Measurements from ENCODE around the gene CD74. TPM values are rescaled to one million over a fixed set of nuclear protein-coding genes. Genes with fewer than 3 reads are reported as not detected.

Gene CD74
- polyA plus RNA-seq, 1 donor from 2014 or later, result not detected

DNA sequence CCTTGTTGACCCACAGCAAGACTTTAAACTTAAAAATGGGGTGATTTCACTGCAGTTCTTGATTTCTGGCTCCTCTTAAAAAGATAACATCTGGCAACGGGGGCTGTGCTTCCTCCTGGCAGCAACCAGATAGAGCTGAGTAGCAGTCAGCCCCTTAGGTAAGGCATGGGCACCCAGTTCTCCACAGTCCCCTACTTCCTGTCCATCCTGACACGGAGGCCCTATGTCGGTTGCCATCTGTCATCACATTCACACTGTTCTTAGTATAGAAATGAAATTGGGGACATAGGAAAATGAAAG lies 11.7 kb downstream of the CD74 start:
- Histone ChIP-seq H3K9me2 (ENCODE audit: insufficient read depth, low read length) (no peaks in the 10 kb centered on the region), H4K20me1 (ENCODE audit: insufficient read depth) (no peaks in the 10 kb centered on the region), H3K27ac (ENCODE audit: low read length) (no peak overlapping the region), H3K79me2 (replicated peaks; ENCODE audit: insufficient read depth, low read length) (no peaks in the 10 kb centered on the region), H3K4me2 (ENCODE audit: low read length) (no peak overlapping the region), H3K27me3 (ENCODE audit: insufficient read depth, low read depth, low read length) (no peaks in the 10 kb centered on the region), H3F3A (ENCODE audit: insufficient read depth, low read length, poor library complexity, severe bottlenecking) (no peaks in the 10 kb centered on the region), H2AFZ (ENCODE audit: low read depth, low read length) (no peak overlapping the region), H3K36me3 (ENCODE audit: insufficient read depth, low read length) (no peaks in the 10 kb centered on the region), H3K9me3 (ENCODE audit: low read length) (no peaks in the 10 kb centered on the region), H3K4me3 (ENCODE audit: low read length) (no peak overlapping the region), H3K9ac (ENCODE audit: low read length) (no peak overlapping the region)
- no peak for TF ChIP-seq SMC3 (conservative IDR thresholded peaks at IDR 0.05; ENCODE audit: poor library complexity)
- TF ChIP-seq EP300 (conservative IDR thresholded peaks at IDR 0.05; ENCODE audit: poor library complexity, severe bottlenecking), result no peak
- no peak for TF ChIP-seq TAF1 (IDR thresholded peaks at IDR 0.05; ENCODE audit: low read depth)
- TF ChIP-seq, protein P1, sequence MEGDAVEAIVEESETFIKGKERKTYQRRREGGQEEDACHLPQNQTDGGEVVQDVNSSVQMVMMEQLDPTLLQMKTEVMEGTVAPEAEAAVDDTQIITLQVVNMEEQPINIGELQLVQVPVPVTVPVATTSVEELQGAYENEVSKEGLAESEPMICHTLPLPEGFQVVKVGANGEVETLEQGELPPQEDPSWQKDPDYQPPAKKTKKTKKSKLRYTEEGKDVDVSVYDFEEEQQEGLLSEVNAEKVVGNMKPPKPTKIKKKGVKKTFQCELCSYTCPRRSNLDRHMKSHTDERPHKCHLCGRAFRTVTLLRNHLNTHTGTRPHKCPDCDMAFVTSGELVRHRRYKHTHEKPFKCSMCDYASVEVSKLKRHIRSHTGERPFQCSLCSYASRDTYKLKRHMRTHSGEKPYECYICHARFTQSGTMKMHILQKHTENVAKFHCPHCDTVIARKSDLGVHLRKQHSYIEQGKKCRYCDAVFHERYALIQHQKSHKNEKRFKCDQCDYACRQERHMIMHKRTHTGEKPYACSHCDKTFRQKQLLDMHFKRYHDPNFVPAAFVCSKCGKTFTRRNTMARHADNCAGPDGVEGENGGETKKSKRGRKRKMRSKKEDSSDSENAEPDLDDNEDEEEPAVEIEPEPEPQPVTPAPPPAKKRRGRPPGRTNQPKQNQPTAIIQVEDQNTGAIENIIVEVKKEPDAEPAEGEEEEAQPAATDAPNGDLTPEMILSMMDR (IDR thresholded peaks at IDR 0.05; ENCODE audit: poor library complexity, severe bottlenecking), result no peak
- no peak for TF ChIP-seq RAD21 (conservative IDR thresholded peaks at IDR 0.05)
- no peak for TF ChIP-seq POLR2AphosphoS5 (IDR thresholded peaks at IDR 0.05)
- TF ChIP-seq EZH2 (IDR thresholded peaks at IDR 0.05; ENCODE audit: borderline replicate concordance, insufficient read depth, low read length, poor library complexity, severe bottlenecking), result no peak
- no peak for TF ChIP-seq REST (IDR thresholded peaks at IDR 0.05; ENCODE audit: borderline replicate concordance)

GRCh38 chr5:150400316-150401075 lies 12.2 kb downstream of the CD74 start:
- Histone ChIP-seq H3K9me2 (ENCODE audit: insufficient read depth, low read length) (no peaks in the 10 kb centered on the region), H4K20me1 (ENCODE audit: insufficient read depth) (no peaks in the 10 kb centered on the region), H3F3A (ENCODE audit: insufficient read depth, low read length, poor library complexity, severe bottlenecking) (no peaks in the 10 kb centered on the region), H3K4me3 (ENCODE audit: low read length) (no peak overlapping the region), H3K79me2 (replicated peaks; ENCODE audit: insufficient read depth, low read length) (no peaks in the 10 kb centered on the region), H3K27me3 (ENCODE audit: insufficient read depth, low read depth, low read length) (no peaks in the 10 kb centered on the region), H3K9me3 (ENCODE audit: low read length) (no peaks in the 10 kb centered on the region), H3K27ac (ENCODE audit: low read length) (no peak overlapping the region), H3K4me2 (ENCODE audit: low read length) (no peak overlapping the region), H3K9ac (ENCODE audit: low read length) (no peak overlapping the region), H2AFZ (ENCODE audit: low read depth, low read length) (no peak overlapping the region), H3K36me3 (ENCODE audit: insufficient read depth, low read length) (no peaks in the 10 kb centered on the region)
- TF ChIP-seq SMC3 (conservative IDR thresholded peaks at IDR 0.05; ENCODE audit: poor library complexity) (no peak), RAD21 (conservative IDR thresholded peaks at IDR 0.05) (no peak), EZH2 (IDR thresholded peaks at IDR 0.05; ENCODE audit: borderline replicate concordance, insufficient read depth, low read length, poor library complexity, severe bottlenecking) (no peak), TAF1 (IDR thresholded peaks at IDR 0.05; ENCODE audit: low read depth) (no peak), REST (IDR thresholded peaks at IDR 0.05; ENCODE audit: borderline replicate concordance) (no peak), POLR2AphosphoS5 (IDR thresholded peaks at IDR 0.05) (no peak), EP300 (conservative IDR thresholded peaks at IDR 0.05; ENCODE audit: poor library complexity, severe bottlenecking) (no peak), MXI1 (conservative IDR thresholded peaks at IDR 0.05; ENCODE audit: poor library complexity, severe bottlenecking) (no peak)
- TF ChIP-seq, protein P1 (IDR thresholded peaks at IDR 0.05; ENCODE audit: poor library complexity, severe bottlenecking), result no peak

All from neural cell (in vitro differentiated cells).